Activated CD8-positive, alpha-beta memory T cell treated with anti-CD3 and anti-CD28 coated beads, Interleukin-2, amount 10 ng/mL, durations not matched to agents 7 days and 5 days (primary cell): Measurements from ENCODE around the gene ASCL2. TPM values are rescaled to one million over a fixed set of nuclear protein-coding genes. Genes with fewer than 3 reads are reported as not detected.

Experiments
- ATAC-seq: fragments of 150-1000 bp; cut with Tn5 transposase; one replicate; pipeline ENCODE4 v1.10.0; 2021; ENCODE audit warnings: moderate library complexity
- CTCF ChIA-PET: fragments of 350-600 bp; sonication (Branson Sonifier 250); formaldehyde crosslinking; loops from one replicate; lab custom pipeline; 2021; ENCODE audit warnings: antibody characterized with exemption; lab: Charles Lee
- DNase-seq: peaks from one replicate; pipeline ENCODE4 v3.0.0-alpha.2; 2020
- H3K27ac Mint-ChIP-seq: one replicate; pipeline ENCODE4 v1.8.0; 2021; ENCODE audit warnings: mild to moderate bottlenecking, mixed read lengths
- H3K27me3 Mint-ChIP-seq: one replicate; pipeline ENCODE4 v1.8.0; 2021; ENCODE audit warnings: mixed read lengths
- H3K36me3 Mint-ChIP-seq: one replicate; pipeline ENCODE4 v1.8.0; 2021; ENCODE audit warnings: mild to moderate bottlenecking, mixed read lengths
- H3K4me1 Mint-ChIP-seq: one replicate; pipeline ENCODE4 v1.8.0; 2021; ENCODE audit warnings: mixed read lengths
- H3K4me3 Mint-ChIP-seq: one replicate; pipeline ENCODE4 v1.8.0; 2021; ENCODE audit warnings: mild to moderate bottlenecking, moderate library complexity, mixed read lengths
- H3K9me3 Mint-ChIP-seq: one replicate; pipeline ENCODE4 v1.8.0; 2022; ENCODE audit warnings: low read depth, mixed read lengths
- total RNA-seq, 2 experiments: library from RNA; stranded (reverse); gene quantifications; one replicate each; pipeline ENCODE4 v1.2.3, GENCODE V29; 2021

The ASCL2 gene
- total RNA-seq, 2 experiments from 2014 or later = 0.12 to 0.15 TPM

DNA sequence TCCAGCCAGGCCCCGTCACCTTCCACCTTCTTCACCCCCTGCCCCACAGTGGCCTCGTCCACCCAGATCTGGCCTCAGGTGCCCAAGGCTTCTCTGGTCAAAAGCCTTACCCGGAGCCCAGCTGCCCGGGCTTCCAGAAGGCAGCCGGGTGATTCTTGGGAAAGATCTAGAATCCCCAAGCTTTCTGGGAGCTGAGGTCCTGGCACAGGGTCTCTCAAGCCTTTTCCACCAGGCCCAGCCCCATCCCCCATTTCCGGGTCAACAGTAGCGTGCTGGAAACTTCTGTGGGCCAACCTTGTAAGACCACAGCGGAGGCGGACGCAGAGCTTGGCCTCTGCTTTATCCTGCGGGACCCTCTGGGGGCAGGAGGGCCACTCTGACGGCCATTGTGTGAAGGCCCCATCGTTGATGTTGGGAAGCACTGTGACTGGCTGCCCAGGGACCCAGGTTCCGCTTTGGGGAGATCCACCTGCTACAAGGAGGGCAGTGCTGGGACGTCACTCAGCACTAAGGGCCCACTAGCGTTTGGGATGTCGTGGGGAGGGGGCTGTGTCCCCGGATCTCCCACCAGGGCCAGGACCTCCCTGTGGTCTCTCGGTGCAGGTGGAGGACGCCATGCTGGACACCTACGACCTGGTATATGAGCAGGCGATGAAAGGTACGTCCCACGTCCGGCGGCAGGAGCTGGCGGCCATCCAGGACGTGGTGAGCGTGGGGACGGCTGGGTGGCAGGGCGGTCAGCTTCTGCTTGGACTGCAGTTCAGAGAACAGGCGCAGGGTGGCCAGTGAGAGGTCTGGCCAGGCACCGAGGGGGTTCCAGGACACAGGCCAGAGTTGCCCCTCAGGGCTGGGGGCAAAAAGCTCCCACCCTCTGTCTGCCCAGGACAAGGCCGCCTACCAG is 42.9 kb upstream of the ASCL2 start:
- no peak for DNase-seq
- no peaks in the 10 kb centered on the region for H3K9me3 Mint-ChIP-seq
- no peaks in the 10 kb centered on the region for H3K36me3 Mint-ChIP-seq
- no peak for ATAC-seq
- H3K4me1 Mint-ChIP-seq = no peaks in the 10 kb centered on the region
- no peak overlapping the region for H3K27ac Mint-ChIP-seq
- CTCF ChIA-PET = interaction anchor here (1.2 to 2.5 kb wide), 2 partner anchors 7 to 9 kb away, joined by 5 to 11 read pairs; no protein-coding TSS in a partner anchor
- no peaks in the 10 kb centered on the region for H3K27me3 Mint-ChIP-seq
- no peak overlapping the region for H3K4me3 Mint-ChIP-seq

DNA sequence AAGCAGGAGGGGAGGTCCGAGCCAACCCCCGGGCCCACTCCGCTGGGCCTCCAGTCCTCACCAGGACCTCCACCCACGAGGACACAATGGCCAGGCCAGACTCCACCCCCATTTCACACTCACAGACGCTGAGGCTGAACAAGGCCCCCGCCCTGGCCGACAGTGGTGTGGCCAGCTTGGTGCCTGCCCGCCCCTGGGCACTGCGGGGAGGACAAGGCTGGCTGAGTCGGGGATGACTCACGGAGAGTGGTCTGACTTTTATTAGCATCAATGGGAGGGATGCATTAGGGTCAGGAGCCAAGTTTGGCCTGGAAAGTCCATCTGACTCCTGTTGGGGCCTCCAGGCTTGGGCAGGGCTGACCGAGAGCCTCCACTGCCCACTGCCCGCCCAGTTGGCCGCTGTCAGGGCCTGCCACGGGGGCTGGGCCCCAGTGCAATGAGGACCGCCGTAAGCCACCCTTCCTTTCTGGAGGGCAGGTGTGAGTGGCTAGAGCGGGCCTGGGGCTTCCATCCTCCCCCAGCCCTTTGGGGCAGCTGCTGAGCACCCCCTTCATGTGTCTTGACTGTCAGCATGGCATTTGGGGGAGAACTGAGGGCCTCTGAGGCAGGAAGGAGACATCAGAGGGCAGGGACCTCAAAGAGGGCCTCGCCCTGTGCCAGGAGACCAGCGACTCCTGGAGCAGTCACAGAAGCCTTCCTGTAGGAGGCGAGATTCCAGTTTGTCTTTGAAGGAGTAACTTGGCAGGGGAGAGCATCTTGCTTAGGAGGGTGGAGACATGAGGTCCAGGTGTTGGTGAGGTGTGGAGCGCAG is 42.0 kb upstream of the ASCL2 start:
- Mint-ChIP-seq H3K27me3 (no peaks in the 10 kb centered on the region), H3K4me3 (no peak overlapping the region), H3K36me3 (no peaks in the 10 kb centered on the region), H3K27ac (no peak overlapping the region), H3K9me3 (no peaks in the 10 kb centered on the region), H3K4me1 (peaks cover 2% of the 10 kb centered on the region)
- no peak for DNase-seq
- ATAC-seq = no peak
- CTCF ChIA-PET = interaction anchor here (1.8 to 3.9 kb wide), 3 partner anchors 8 to 107 kb away, joined by 10 to 30 read pairs (median 11); partner anchors contain the start of genes C11orf21 and TSPAN32

DNA sequence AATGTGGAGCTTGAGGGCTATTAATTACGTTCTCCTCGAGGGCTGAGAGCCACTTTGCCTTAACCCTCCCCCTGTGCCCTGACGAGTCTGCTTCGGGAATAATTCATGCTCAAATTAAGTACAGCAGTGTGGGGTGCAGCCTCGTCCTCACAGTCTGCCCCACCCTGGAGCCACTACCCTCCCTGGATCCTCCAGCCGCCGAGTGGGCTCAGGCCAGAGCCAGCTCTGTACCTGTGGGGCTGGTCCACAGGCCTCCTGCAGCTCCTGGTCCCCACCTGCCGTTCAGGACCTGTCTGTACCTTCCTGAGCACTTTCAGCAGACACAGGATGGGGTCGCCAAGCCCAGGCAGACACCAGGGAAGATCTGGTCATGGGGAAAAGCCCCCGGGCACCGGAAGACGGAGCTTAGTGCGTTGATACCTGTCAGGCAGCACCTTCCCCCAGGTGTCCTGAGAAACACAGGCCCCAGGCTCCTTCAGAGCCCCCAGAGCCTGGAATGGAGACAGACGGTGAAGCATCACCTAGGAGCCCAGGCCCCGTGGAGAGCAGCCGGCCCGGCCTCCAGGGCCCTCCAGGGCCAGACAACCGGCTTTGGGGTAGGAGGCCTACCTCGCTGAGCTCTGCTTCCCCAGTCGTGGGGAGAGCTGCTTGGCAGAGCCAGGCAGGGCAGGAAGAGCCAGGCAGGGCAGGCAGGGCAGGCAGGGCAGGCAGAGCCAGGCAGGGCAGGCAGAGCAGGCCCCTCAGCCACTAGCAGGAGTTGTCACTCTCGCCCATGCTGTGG is 41.2 kb upstream of the ASCL2 start:
- H3K9me3 Mint-ChIP-seq = no peaks in the 10 kb centered on the region
- H3K36me3 Mint-ChIP-seq = no peaks in the 10 kb centered on the region
- no peak overlapping the region for H3K27ac Mint-ChIP-seq
- no peak overlapping the region for H3K4me3 Mint-ChIP-seq
- CTCF ChIA-PET = interaction anchor here (1.8 to 3.9 kb wide), 2 partner anchors 10 to 108 kb away, joined by 10 to 30 read pairs; partner anchors contain the start of genes C11orf21 and TSPAN32
- no peaks in the 10 kb centered on the region for H3K27me3 Mint-ChIP-seq
- H3K4me1 Mint-ChIP-seq = peaks cover 3% of the 10 kb centered on the region
- ATAC-seq = no peak
- DNase-seq = no peak

DNA sequence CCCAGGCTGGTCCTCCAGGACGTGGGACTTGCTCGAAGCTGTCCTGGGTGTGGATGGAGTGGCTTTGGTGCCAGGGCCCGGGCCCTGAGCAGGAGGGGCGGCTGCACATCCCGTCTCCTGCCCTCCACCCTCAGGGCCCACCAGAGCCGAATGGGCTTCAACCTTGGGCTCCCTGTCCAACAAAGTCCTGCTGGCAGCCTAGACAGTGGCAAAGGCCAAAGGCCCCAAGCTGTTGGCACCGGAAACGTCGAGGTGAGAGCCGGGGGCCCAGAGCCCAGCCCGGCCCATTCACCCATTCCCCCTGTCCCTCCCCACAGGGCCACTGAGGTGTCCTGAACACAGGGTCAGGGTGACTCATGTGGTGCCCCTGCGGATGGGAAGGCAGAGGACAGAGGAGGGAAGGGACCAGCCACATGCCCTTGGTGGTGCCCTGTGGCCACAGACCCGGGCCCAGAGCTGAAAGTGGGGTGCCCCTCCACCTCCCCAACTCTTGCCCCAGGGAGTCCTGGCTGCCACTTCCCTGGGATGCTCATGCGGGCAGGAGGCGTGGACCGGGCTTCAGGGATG is 40.5 kb upstream of the ASCL2 start:
- ATAC-seq = no peak
- Mint-ChIP-seq H3K27me3 (no peaks in the 10 kb centered on the region), H3K4me1 (peaks cover 9% of the 10 kb centered on the region), H3K36me3 (no peaks in the 10 kb centered on the region), H3K4me3 (no peak overlapping the region), H3K27ac (no peak overlapping the region), H3K9me3 (no peaks in the 10 kb centered on the region)
- CTCF ChIA-PET = interaction anchor here (1.0 to 3.9 kb wide), 3 partner anchors 9 to 116 kb away, joined by 5 to 30 read pairs (median 10); partner anchors contain the start of genes C11orf21 and TSPAN32
- DNase-seq = no peak

DNA sequence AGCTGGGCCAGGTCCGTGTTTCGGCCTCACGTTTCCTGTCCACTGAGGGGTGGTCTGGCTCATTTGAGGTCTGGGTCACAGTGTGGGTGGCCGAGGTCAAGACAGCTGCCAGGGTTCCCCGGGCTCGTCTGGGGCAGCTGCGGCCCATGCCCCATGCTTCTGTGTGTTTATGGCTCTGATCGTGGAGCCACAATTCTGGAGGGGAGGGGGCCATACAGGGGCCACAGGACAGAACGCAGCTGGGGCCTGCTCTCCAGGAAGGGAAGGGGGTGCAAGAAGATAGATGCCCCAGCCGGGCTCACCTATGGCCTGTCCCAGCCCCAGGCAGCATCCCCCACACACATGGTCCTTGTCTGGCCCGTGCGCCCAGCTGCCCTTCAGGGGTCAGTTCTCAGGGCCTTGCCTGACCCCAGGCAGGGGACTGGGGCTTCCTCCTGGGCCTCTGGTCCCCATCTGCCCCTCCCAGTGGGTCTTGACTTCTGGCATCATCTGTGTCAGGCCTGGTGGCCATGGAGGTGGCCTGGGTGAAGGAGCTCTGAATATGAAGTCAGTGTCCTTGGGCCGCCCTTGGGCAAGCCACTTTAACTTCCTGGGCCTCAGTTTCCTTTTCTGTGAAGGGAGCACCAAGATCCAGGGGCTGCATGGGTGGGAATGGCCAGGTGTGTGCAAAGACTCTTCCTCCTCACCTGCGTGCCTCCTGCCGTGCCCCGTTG is 39.8 kb upstream of the ASCL2 start:
- Mint-ChIP-seq H3K9me3 (no peaks in the 10 kb centered on the region), H3K4me1 (peaks cover 16% of the 10 kb centered on the region), H3K36me3 (no peaks in the 10 kb centered on the region), H3K4me3 (no peak overlapping the region), H3K27ac (no peak overlapping the region), H3K27me3 (no peaks in the 10 kb centered on the region)
- no peak for ATAC-seq
- DNase-seq = no peak
- CTCF ChIA-PET = interaction anchor here (0.9 to 3.9 kb wide), 7 partner anchors 8 to 115 kb away, joined by 3 to 30 read pairs (median 4); partner anchors contain the start of genes C11orf21 and TSPAN32

DNA sequence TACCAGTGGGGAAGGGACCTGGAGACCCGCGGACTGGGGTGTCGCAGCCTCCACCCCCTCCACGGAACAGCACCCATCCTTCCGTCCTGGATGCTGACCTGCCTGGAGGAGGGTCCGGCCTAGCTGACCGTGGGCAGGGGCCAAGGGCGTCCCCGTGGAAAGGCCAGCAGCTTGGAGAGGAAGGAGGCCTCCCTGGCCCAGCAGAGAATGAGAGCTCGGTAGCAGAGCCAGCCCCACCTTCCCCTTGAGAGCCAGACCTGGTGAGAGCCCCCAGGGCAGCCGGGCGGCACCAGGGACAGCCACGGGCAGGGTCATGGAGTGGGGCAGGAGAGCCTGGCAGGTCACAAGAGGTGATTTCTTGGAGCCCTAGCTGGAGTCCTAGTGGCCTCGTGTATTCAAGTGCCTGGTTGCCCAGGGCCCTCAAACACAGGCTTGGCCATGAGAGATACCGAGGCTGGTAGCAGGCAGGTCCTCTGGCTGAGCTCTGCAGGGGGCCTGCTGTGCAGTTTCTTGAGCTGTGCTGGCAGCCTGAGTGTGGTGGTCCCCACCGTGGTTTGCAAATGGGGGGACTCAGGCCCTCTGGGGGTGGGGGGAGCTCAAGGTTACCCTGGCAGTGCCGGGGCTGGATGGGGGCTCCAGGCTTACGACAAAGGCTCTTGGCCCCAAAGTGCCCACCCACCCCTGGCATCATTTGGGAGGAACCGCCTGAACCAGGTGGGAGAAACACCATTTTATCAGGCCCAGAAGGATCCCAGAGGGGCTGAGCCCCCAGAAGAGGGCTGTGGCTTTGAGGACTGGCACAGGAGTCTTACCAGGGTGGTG is 39.1 kb upstream of the ASCL2 start:
- no peaks in the 10 kb centered on the region for H3K9me3 Mint-ChIP-seq
- peaks cover 19% of the 10 kb centered on the region for H3K4me1 Mint-ChIP-seq
- H3K27ac Mint-ChIP-seq = no peak overlapping the region
- H3K36me3 Mint-ChIP-seq = no peaks in the 10 kb centered on the region
- no peak for ATAC-seq
- CTCF ChIA-PET = interaction anchor here (0.9 to 3.9 kb wide), 5 partner anchors 10 to 110 kb away, joined by 3 to 30 read pairs (median 4); no protein-coding TSS in a partner anchor
- no peak for DNase-seq
- no peak overlapping the region for H3K4me3 Mint-ChIP-seq
- no peaks in the 10 kb centered on the region for H3K27me3 Mint-ChIP-seq

DNA sequence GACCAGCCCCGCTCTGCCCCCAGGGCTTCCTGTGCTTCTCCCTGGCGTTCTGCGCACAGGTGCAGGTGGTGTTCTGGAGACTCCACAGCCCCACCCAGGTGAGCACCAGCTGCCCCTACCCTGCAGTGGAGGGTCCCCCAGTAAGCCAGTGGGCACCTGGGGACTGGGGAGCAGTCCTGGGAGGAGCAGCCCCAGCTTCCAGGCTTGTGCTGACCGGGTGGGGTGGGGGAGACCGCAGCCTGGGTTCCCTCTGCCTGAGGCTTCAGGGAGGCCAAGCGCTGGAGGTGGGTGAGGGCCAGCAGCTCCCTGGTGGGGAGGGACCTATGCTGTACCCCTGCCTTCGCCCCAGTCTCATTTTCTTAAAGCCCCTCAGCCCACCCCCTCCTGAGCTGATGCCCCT is 38.3 kb upstream of the ASCL2 start:
- ATAC-seq = no peak
- no peaks in the 10 kb centered on the region for H3K27me3 Mint-ChIP-seq
- CTCF ChIA-PET = interaction anchor here (1.2 to 3.9 kb wide), 2 partner anchors 11 to 110 kb away, joined by 4 to 30 read pairs; no protein-coding TSS in a partner anchor
- no peak for DNase-seq
- no peaks in the 10 kb centered on the region for H3K36me3 Mint-ChIP-seq
- no peak overlapping the region for H3K4me3 Mint-ChIP-seq
- peaks cover 22% of the 10 kb centered on the region for H3K4me1 Mint-ChIP-seq
- H3K9me3 Mint-ChIP-seq = no peaks in the 10 kb centered on the region
- no peak overlapping the region for H3K27ac Mint-ChIP-seq

DNA sequence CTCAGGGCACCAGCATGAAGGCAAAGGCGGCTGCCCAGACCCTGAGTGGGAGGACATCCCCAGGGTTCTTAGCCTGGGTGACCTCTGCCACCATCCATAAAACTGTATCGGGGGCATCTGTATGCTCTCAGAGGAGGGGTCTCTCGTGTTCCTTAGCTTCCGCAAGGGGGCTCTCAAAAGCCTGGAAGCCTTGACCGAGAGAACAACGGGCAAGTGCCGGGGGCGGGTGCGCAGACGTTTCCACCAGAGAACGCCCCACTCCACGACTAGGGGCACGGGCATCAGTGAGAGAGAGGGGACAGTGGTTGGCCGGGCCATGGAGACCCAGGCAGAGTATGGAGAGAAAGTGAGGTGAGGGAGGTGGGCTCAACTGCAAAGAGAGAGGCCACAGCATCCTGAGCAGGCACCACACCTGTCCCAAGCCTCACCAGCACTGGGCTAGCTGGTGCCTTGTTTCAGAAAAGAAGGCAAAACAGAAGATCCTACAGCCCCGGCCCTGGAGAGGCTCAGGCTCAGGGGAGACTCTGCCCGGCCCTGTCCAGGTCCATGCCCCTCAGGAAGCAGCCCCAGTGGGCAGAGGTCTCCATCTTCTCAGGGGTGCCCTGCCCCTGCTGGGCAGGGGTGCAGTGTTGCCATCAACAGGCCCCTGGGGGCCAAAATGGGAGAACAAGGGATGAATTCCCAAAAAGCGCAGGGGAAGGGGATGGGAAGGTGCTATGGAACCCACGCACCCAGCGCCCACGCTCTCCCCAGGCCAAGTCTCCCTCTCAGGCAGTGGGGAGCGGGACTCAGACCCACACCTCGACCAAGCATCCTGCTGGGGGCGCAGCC is 37.3 kb upstream of the ASCL2 start:
- H3K4me1 Mint-ChIP-seq = peaks cover 27% of the 10 kb centered on the region
- CTCF ChIA-PET = interaction anchor here (1.1 to 10.3 kb wide), 3 partner anchors 9 to 113 kb away, joined by 3 to 432 read pairs (median 109); partner anchors contain the start of gene TSSC4
- H3K9me3 Mint-ChIP-seq = no peaks in the 10 kb centered on the region
- ATAC-seq (no peak), DNase-seq (no peak)
- no peaks in the 10 kb centered on the region for H3K36me3 Mint-ChIP-seq
- no peak overlapping the region for H3K4me3 Mint-ChIP-seq
- no peak overlapping the region for H3K27ac Mint-ChIP-seq
- H3K27me3 Mint-ChIP-seq = no peaks in the 10 kb centered on the region

DNA sequence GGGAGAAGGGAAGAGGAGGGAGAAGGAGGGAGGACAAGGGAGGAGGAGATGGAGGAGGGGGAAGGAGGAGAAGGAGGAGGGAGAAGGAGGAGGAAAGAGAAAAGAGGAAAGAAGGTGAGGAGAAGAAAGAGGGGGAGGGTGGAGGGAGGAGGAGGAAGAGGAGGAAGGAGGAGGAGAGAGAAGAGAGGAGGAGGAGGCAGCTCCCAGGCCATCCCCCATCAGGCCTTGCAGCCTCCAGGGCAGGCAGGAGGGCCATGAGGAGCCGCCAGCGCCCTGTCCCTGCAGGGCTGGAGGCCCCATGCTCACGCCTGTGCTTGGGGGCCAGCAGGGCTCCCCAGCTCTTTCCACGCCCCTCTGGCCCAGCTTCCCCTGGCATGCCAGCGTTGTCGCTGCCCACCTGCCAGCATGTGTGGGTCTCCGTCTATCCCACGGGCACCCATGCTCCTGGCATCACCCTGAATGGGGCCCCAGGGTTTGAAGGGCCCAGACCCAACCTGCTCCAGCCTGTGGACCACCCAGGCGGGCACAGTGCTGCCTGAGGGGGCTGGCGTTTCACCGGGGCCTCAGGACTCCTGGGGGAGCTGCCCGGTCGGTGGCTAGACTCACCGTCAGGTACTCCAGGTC is 36.6 kb upstream of the ASCL2 start:
- peaks cover 31% of the 10 kb centered on the region for H3K4me1 Mint-ChIP-seq
- H3K36me3 Mint-ChIP-seq = no peaks in the 10 kb centered on the region
- H3K9me3 Mint-ChIP-seq = no peaks in the 10 kb centered on the region
- DNase-seq (no peak), ATAC-seq (no peak)
- CTCF ChIA-PET = interaction anchor here (1.0 to 10.3 kb wide), 11 partner anchors 8 to 581 kb away, joined by 3 to 432 read pairs (median 21); partner anchors contain the start of genes CD81 and TSSC4
- no peak overlapping the region for H3K4me3 Mint-ChIP-seq
- no peak overlapping the region for H3K27ac Mint-ChIP-seq
- H3K27me3 Mint-ChIP-seq = no peaks in the 10 kb centered on the region

DNA sequence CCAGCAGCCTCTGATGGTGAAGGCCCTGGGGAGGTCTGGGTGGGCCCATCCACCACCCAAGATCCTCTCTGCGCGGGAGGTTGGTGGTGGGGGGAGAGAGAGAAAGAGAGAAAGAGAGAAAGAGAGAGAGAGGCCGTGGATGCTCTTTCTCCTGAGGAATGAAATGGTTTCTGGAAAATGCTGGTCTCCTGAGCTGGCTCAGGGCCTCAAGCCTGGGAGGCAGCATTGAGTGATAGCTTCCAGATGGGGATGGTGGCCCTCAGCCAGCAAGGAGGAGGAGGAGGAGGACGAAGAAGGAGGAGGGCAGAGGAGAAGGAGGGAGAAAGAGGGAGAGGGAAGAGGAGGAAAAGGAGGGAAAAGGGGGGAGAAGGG is 36.0 kb upstream of the ASCL2 start:
- DNase-seq (no peak), ATAC-seq (no peak)
- CTCF ChIA-PET = interaction anchor here (0.7 to 10.3 kb wide), 21 partner anchors 8 to 708 kb away, joined by 3 to 432 read pairs (median 6); partner anchors contain the start of genes CD81 and TSSC4
- Mint-ChIP-seq H3K4me3 (peak overlapping the region; percentile 69), H3K9me3 (no peaks in the 10 kb centered on the region), H3K27ac (peak overlapping the region; percentile 84), H3K27me3 (no peaks in the 10 kb centered on the region), H3K4me1 (peaks cover 36% of the 10 kb centered on the region), H3K36me3 (peaks cover 2% of the 10 kb centered on the region)
